Epithelial cell of proximal tubule (primary cell): ENCODE measurements around the gene MLLT1. TPM values are rescaled to one million over a fixed set of nuclear protein-coding genes. Genes with fewer than 3 reads are reported as not detected.

Experiments used
- DNase-seq: peaks from one replicate; pipeline ENCODE4 v3.0.0-alpha.2; 2011; ENCODE audit warnings: low read depth
- H3K4me3 ChIP-seq: 2 replicates; pipeline ENCODE4 v1.5.1; 2011; ENCODE audit warnings: low read depth, mild to moderate bottlenecking, low read length
- total RNA-seq: library from RNA; depleted of rRNA; stranded (reverse); fragments of >200 nt; gene quantifications from 2 replicates; pipeline ENCODE4 v1.2.3, GENCODE V29; 2015
- TF ChIP-seq, protein P1 (sequence below): conservative IDR thresholded peaks from 2 replicates; pipeline ENCODE4 v1.5.1; 2012; ENCODE audit warnings: low read depth, mild to moderate bottlenecking, low read length

Gene MLLT1
- total RNA-seq, 1 donor from 2014 or later: 15.2 TPM

DNA sequence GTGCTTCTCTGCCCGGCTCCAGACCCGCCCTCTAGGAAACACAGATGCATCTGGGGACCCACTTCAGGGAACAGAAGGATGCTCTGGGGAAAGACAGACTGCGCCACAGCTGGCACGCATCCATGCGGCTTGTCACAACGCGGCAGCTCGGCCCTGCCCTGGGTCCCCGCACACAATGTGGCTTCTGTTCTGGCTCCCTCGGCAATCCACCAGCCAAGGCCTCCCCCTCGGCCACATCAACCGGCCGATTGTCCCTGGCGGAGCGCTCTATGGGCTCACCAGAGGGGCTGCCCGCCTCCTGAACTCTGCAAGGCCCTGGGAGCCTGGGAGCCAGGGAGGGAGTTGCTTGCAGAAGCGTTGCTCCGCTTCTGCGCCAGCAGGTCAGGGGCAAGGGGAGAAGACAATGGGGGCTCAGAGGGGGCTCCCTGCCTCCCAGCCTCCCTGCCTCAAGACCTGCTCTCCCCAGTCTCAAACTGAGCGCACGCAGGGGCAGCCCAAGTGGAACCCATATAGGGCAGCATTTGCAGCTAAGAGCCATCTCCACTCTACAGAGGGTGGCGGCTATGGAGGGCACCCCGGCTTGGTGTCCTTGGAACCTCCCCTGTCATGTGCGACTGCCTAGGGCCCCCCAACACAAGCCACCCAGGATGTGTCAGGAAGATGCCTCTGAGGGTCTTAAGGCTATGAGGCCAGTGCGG, 37.9 kb downstream of the MLLT1 start:
- TF ChIP-seq, protein P1, sequence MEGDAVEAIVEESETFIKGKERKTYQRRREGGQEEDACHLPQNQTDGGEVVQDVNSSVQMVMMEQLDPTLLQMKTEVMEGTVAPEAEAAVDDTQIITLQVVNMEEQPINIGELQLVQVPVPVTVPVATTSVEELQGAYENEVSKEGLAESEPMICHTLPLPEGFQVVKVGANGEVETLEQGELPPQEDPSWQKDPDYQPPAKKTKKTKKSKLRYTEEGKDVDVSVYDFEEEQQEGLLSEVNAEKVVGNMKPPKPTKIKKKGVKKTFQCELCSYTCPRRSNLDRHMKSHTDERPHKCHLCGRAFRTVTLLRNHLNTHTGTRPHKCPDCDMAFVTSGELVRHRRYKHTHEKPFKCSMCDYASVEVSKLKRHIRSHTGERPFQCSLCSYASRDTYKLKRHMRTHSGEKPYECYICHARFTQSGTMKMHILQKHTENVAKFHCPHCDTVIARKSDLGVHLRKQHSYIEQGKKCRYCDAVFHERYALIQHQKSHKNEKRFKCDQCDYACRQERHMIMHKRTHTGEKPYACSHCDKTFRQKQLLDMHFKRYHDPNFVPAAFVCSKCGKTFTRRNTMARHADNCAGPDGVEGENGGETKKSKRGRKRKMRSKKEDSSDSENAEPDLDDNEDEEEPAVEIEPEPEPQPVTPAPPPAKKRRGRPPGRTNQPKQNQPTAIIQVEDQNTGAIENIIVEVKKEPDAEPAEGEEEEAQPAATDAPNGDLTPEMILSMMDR: no peak
- no peak overlapping the region for H3K4me3 ChIP-seq
- DNase-seq: no peak

DNA sequence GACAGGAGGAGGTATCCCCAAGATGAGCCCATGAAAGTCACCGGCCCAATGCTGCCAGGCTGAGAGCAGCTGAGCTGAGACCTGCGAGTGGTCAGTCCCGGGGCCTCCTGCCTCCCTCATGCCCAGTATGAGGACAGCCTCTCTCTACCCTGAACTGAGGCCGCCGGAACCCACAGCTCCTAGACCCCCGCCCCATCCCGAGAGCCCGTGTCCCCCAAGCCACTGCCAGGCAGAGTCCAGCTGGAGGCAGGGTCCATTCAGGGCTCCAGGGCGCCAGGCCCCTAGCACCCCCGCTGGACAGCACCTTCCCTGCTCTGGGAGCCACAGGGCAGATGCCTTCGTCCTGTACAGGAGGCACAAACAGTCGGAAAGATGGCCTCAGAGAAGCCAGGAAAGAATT, 38.7 kb downstream of the MLLT1 start:
- TF ChIP-seq, protein P1: no peak
- DNase-seq: no peak
- no peak overlapping the region for H3K4me3 ChIP-seq

DNA sequence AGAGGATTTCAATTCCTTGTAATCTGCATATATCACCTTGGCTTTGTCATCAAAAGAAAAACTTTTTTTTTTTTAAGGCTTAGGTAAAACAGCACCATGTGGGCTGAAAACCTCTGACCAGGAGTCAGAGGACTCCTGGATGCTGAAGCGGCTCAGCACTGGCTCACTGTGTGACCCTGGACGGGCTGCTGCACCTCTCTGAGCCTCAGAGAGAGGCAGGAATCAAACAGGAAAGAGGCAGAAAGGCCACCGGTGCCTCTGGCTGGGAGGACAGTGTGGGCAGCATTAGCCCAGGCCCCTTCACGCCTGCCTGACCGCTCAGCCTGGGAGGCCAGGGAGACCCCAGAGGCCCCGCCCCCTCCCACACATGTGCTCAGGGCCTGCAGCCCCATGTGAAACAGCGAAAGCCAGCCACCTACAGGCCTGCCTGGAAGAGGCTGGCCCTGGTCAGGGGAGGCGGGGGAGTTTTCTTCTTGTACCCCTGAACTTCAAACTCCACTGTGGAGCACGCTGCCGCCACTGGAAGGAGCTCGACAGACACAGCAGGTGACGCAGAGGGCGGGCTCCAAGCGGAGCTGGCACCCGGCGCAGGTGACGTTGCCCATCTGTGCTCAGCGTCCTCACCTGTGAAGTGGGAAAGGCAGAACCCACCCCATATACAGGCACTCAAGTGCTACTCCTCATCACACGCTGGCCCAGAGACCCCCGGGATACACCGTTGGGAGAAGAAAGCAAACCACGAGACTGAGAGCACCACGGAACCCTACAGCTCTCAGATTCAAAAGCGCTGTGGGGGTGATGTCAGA, 39.7 kb downstream of the MLLT1 start:
- no peak for DNase-seq
- TF ChIP-seq, protein P1: no peak
- H3K4me3 ChIP-seq: no peak overlapping the region

DNA sequence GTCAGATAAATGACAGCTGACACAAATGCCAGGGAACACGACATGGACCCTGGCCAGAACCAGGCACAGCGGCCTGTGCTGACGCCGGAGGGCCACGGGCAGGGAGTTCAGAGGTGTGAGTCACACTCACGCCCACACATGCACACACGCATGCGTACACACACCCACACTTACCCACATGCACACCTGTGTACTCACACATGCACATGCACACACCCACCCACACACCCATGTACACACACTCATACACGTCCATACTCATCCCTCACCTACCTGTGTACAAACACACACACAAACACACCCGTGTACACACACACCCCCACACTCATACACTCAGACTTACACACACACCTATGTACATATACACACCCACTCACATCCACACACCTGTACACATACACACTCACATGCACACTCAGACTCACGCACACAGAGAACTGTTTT, 40.4 kb downstream of the MLLT1 start:
- TF ChIP-seq, protein P1: no peak
- no peak for DNase-seq
- no peak overlapping the region for H3K4me3 ChIP-seq

DNA sequence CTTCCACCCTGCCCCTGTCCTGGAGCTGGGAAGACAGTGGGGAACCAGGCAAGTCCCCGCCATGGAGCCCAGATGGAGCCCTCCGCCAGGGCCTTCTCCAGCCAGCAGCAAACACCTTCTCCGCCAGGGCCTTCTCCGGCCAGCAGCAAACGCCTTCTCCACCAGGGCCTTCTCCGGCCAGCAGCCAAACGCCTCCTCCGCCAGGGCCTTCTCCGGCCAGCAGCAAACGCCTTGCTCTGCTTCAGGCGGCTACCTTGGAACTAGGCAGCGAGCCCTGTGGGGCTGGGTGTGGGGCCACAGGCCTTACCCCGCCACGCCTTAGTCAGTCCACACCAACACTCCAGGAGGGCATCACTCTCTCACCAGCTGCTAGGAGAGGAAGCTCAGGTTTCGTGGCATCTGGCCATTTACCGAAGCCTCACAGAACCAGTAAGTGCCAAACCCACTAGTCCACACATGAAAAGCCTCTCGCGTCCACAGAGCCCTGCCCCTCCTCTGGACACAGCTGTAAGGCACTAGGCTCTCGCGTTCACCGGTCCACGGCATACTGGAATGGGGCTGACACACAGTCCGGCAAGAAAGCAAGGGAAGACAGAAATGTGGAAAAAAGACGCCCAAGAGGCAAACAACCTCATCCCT, 41.0 kb downstream of the MLLT1 start:
- DNase-seq: no peak
- no peak overlapping the region for H3K4me3 ChIP-seq
- TF ChIP-seq, protein P1: no peak

DNA sequence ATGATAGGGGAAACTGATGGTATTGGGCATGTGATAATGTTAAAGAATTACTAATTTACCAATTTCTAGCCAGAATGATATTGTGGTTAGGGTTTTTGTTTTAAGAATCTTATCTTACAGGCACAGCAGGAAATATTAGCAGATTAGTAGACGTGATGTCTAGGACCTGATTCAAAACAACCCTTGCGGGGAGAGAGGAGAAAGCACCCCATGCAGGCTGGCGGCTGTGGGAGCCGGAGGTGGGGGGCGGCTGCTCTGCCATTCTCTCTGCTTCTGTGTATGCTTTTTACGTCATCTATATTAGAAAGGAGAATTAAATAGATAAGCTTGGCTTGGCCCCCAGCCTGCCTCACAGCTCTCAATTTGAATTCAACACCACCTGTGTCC, 41.5 kb downstream of the MLLT1 start:
- H3K4me3 ChIP-seq: no peak overlapping the region
- DNase-seq: no peak
- TF ChIP-seq, protein P1: no peak
